Measurements from ENCODE around the gene WDFY2.

GRCh38 chr13:51590231-51590970, 6.1 kb downstream of the WDFY2 start:
- TF ChIP-seq CTCF (conservative IDR thresholded peaks at IDR 0.05) = no peak
- no peak for TF ChIP-seq EZH2 (IDR thresholded peaks at IDR 0.05; ENCODE audit: low read depth)

All from PC-9 (cell line).